HG03095 (cell line): Measurements from ENCODE around the gene PTCRA.
A peak's percentile ranks its signal among the peaks of the same experiment; 100 is the strongest.
"Not testable (repeated sequence)": the region's sequence is repeated elsewhere in the genome, so short reads cannot be mapped to it uniquely, and the experiment has no call there.

Experiments
- ATAC-seq: cut with Tn5 transposase; IDR thresholded peaks from one replicate; pipeline ENCODE4 v1.9.1; 2021; ENCODE audit warnings: moderate library complexity; ENCODE audit not compliant: unreplicated experiment

The PTCRA gene

GRCh38 chr6:42902429-42903263, 13.2 kb upstream of the PTCRA start:
- ATAC-seq = not testable (repeated sequence)

- no peak for ATAC-seq
These were observed 11.4 kb upstream of the PTCRA start for GRCh38 chr6:42904467-42904866.

- ATAC-seq = no peak
These were observed 8.5 kb upstream of the PTCRA start for GRCh38 chr6:42907336-42907735.

- ATAC-seq = no peak
These were observed 6.0 kb upstream of the PTCRA start for GRCh38 chr6:42909835-42910234.

GRCh38 chr6:42911171-42912021, 4.5 kb upstream of the PTCRA start:
- ATAC-seq = no peak

- no peak for ATAC-seq
These were observed 1.3 kb upstream of the PTCRA start for GRCh38 chr6:42914546-42914945.

GRCh38 chr6:42916288-42916687, 435 bp downstream of the PTCRA start:
- ATAC-seq = no peak

- ATAC-seq = no peak
These were observed 5.9 kb downstream of the PTCRA start for GRCh38 chr6:42921801-42922200.

GRCh38 chr6:42923666-42924065, 7.8 kb downstream of the PTCRA start:
- ATAC-seq = no peak

- no peak for ATAC-seq
These were observed 9.5 kb downstream of the PTCRA start for GRCh38 chr6:42925248-42925857.

GRCh38 chr6:42928986-42929820, 13.3 kb downstream of the PTCRA start, which contains the start of gene CNPY3:
CNPY3 (plus strand) TSS chr6:42929480; CDS start chr6:42929571, 91 bp downstream.
- peak; percentile 63 for ATAC-seq

- ATAC-seq = peak; percentile 52
These were observed 14.0 kb downstream of the PTCRA start for GRCh38 chr6:42929821-42930360.

- no peak for ATAC-seq
These were observed 16.6 kb downstream of the PTCRA start for GRCh38 chr6:42932412-42932811.

GRCh38 chr6:42933205-42933604, 17.4 kb downstream of the PTCRA start:
- no peak for ATAC-seq

GRCh38 chr6:42935322-42935721, 19.5 kb downstream of the PTCRA start:
- ATAC-seq = no peak

- ATAC-seq = no peak
These were observed 20.5 kb downstream of the PTCRA start for GRCh38 chr6:42936398-42936797.

- no peak for ATAC-seq
These were observed 21.9 kb downstream of the PTCRA start for GRCh38 chr6:42937548-42938427.

GRCh38 chr6:42938428-42938796, 22.6 kb downstream of the PTCRA start:
- no peak for ATAC-seq
